HG02981 (cell line): ENCODE data around the gene CD72.
"Not testable (repeated sequence)": the region's sequence is repeated elsewhere in the genome, so short reads cannot be mapped to it uniquely, and the experiment has no call there.

Experiments used
- ATAC-seq: cut with Tn5 transposase; IDR thresholded peaks from one replicate; pipeline ENCODE4 v1.9.1; 2021; ENCODE audit warnings: mild to moderate bottlenecking, moderate library complexity; ENCODE audit not compliant: unreplicated experiment

The CD72 gene

GRCh38 chr9:35650341-35651158, 32.3 kb upstream of the CD72 start, which contains the start of gene SIT1:
TSS of gene SIT1 (minus strand) at chr9:35650931. CDS start at chr9:35650853, 78 bp downstream.
- ATAC-seq, result no peak

GRCh38 chr9:35649431-35650340, 31.5 kb upstream of the CD72 start:
- ATAC-seq, result no peak

- ATAC-seq, result peak; percentile 84
Observed at GRCh38 chr9:35646533-35647265, 28.5 kb upstream of the CD72 start.

GRCh38 chr9:35646153-35646532, 27.9 kb upstream of the CD72 start:
- ATAC-seq, result no peak

- not testable (repeated sequence) for ATAC-seq
Observed at GRCh38 chr9:35645736-35646135, 27.5 kb upstream of the CD72 start.

- no peak for ATAC-seq
Observed at GRCh38 chr9:35643046-35643445, 24.8 kb upstream of the CD72 start.

GRCh38 chr9:35641478-35641877, 23.3 kb upstream of the CD72 start:
- ATAC-seq, result not testable (repeated sequence)

GRCh38 chr9:35640431-35640830, 22.2 kb upstream of the CD72 start:
- ATAC-seq, result not testable (repeated sequence)

- ATAC-seq, result no peak
Observed at GRCh38 chr9:35639631-35640030, 21.4 kb upstream of the CD72 start.

- not testable (repeated sequence) for ATAC-seq
Observed at GRCh38 chr9:35639225-35639624, 21.0 kb upstream of the CD72 start.

GRCh38 chr9:35638751-35639150, 20.5 kb upstream of the CD72 start:
- ATAC-seq, result not testable (repeated sequence)

GRCh38 chr9:35637427-35637955, 19.3 kb upstream of the CD72 start:
- not testable (repeated sequence) for ATAC-seq

GRCh38 chr9:35636877-35637246, 18.6 kb upstream of the CD72 start:
- not testable (repeated sequence) for ATAC-seq

GRCh38 chr9:35636135-35636876, 18.1 kb upstream of the CD72 start:
- ATAC-seq, result no peak

GRCh38 chr9:35635730-35636129, 17.5 kb upstream of the CD72 start:
- no peak for ATAC-seq

- no peak for ATAC-seq
Observed at GRCh38 chr9:35629597-35629996, 11.4 kb upstream of the CD72 start.

- no peak for ATAC-seq
Observed at GRCh38 chr9:35628389-35628991, 10.3 kb upstream of the CD72 start.

GRCh38 chr9:35627575-35627974, 9.4 kb upstream of the CD72 start:
- ATAC-seq, result no peak

- ATAC-seq, result peak; percentile 51
Observed at GRCh38 chr9:35619800-35620158, 1.6 kb upstream of the CD72 start.
